Liver (tissue), 9 donors: ENCODE data around the gene HHAT. TPM values are rescaled to one million over a fixed set of nuclear protein-coding genes. Genes with fewer than 3 reads are reported as not detected.

Source experiments
- DNase-seq: peaks from one replicate; pipeline ENCODE4 v3.0.0-alpha.2; 2017; ENCODE audit warnings: low spot score
- H3K27ac ChIP-seq, 2 donors: one replicate each; pipeline ENCODE4 v1.7.0; 2013; ENCODE audit warnings: inconsistent platforms in 2 of 2, low read length in 2 of 2, control low read depth in 1 of 2, low read depth in 1 of 2, mild to moderate bottlenecking in 1 of 2
- H3K27me3 ChIP-seq, 4 donors: one replicate each; pipeline versions ENCODE4 v1.6.1 to v1.7.0; 2013; ENCODE audit warnings: low read length in 3 of 4, inconsistent platforms in 1 of 4, mild to moderate bottlenecking in 1 of 4, moderate library complexity in 1 of 4; ENCODE audit not compliant: control insufficient read depth in 4 of 4, insufficient read depth in 4 of 4
- H3K36me3 ChIP-seq, 4 donors: one replicate each; pipeline versions ENCODE4 v1.6.1 to v1.7.0; 2013; ENCODE audit warnings: low read length in 3 of 4, mild to moderate bottlenecking in 3 of 4, low read depth in 1 of 4, moderate library complexity in 1 of 4; ENCODE audit not compliant: control insufficient read depth in 4 of 4, insufficient read depth in 3 of 4
- H3K4me1 ChIP-seq, 4 donors: one replicate each; pipeline versions ENCODE4 v1.6.1 to v1.7.0; 2013; ENCODE audit warnings: low read length in 3 of 4, mild to moderate bottlenecking in 3 of 4, moderate library complexity in 1 of 4; ENCODE audit not compliant: control insufficient read depth in 4 of 4, insufficient read depth in 4 of 4
- H3K4me3 ChIP-seq, 3 donors: one replicate each; pipeline versions ENCODE4 v1.6.1 to v1.7.0; 2013; ENCODE audit warnings: low read length in 3 of 3, control low read depth in 1 of 3, low read depth in 1 of 3, mild to moderate bottlenecking in 1 of 3
- H3K9ac ChIP-seq, 2 donors: one replicate each; pipeline ENCODE4 v1.7.0; 2013; ENCODE audit warnings: low read length in 2 of 2, mild to moderate bottlenecking in 2 of 2, moderate library complexity in 2 of 2, control low read depth in 1 of 2, low read depth in 1 of 2
- H3K9me3 ChIP-seq, 4 donors: one replicate each; pipeline versions ENCODE4 v1.6.1 to v1.7.0; 2013; ENCODE audit warnings: low read length in 3 of 4; ENCODE audit not compliant: control insufficient read depth in 4 of 4
- EGR1 ChIP-seq, 2 donors: IDR thresholded peaks; 2 replicates each; pipeline ENCODE4 v1.6.1; 2016 to 2018; ENCODE audit warnings: antibody characterized with exemption in 2 of 2, low read depth in 2 of 2
- FOXA1 ChIP-seq: IDR thresholded peaks from 2 replicates; pipeline ENCODE4 v1.6.1; 2016; ENCODE audit warnings: antibody characterized with exemption
- HNF4A ChIP-seq, 2 donors: conservative IDR thresholded peaks; 2 replicates each; pipeline ENCODE4 v1.6.1; 2016; ENCODE audit warnings: antibody characterized with exemption in 2 of 2, mild to moderate bottlenecking in 2 of 2
- HNF4G ChIP-seq: IDR thresholded peaks from 2 replicates; pipeline ENCODE4 v1.6.1; 2016; ENCODE audit warnings: antibody characterized with exemption
- JUND ChIP-seq, 2 donors: IDR thresholded peaks; 2 replicates each; pipeline ENCODE4 v1.6.1; 2016; ENCODE audit warnings: antibody characterized with exemption in 2 of 2
- NR2F2 ChIP-seq: IDR thresholded peaks from 2 replicates; pipeline ENCODE4 v1.6.1; 2016; ENCODE audit warnings: antibody characterized with exemption
- RAD21 ChIP-seq, 2 donors: IDR thresholded peaks; 2 replicates each; pipeline ENCODE4 v1.6.1; 2016; ENCODE audit warnings: antibody characterized with exemption in 2 of 2, mild to moderate bottlenecking in 2 of 2
- RXRA ChIP-seq, 2 donors: IDR thresholded peaks; 2 replicates each; pipeline ENCODE4 v1.6.1; 2017 to 2018; ENCODE audit warnings: antibody characterized with exemption in 2 of 2, mild to moderate bottlenecking in 1 of 2
- SP1 ChIP-seq: IDR thresholded peaks from 2 replicates; pipeline ENCODE4 v1.6.1; 2018; ENCODE audit warnings: antibody characterized with exemption, mild to moderate bottlenecking
- TAF1 ChIP-seq: conservative IDR thresholded peaks from 2 replicates; pipeline ENCODE4 v1.6.1; 2016; ENCODE audit warnings: antibody characterized with exemption, mild to moderate bottlenecking
- YY1 ChIP-seq: IDR thresholded peaks from 2 replicates; pipeline ENCODE4 v1.6.1; 2016; ENCODE audit warnings: antibody characterized with exemption, mild to moderate bottlenecking
- WGBS: extraction: QIAGEN DNeasy Blood & Tissue Kit; methylation state at CpG from one replicate; pipeline ENCODE4 v1.1.7; 2013; 5-methylcytosine and 5-hydroxymethylcytosine counted together
- polyA plus RNA-seq, 2 donors: library from polyadenylated mRNA; stranded (reverse) in 1 of 2; unstranded in 1 of 2; fragments of 200-250 nt in 1 of 2; fragments of >200 nt in 1 of 2; fragmentation: Nextera tagmentation in 1 of 2; extraction: Ambion mirVana in 1 of 2; gene quantifications; one replicate each; pipeline versions ENCODE4 v1.2.1 to v1.2.3, GENCODE V29; 2013 to 2015
- total RNA-seq, 2 donors: library from RNA; depleted of rRNA; stranded (reverse); fragments of >200 nt; gene quantifications; one replicate each; pipeline ENCODE4 v1.2.3, GENCODE V29; 2014
- TF ChIP-seq, protein P1 (sequence below): IDR thresholded peaks from 2 replicates; pipeline ENCODE4 v1.6.1; 2016; ENCODE audit warnings: antibody characterized with exemption
- TF ChIP-seq, protein P2 (sequence below): IDR thresholded peaks from 2 replicates; pipeline ENCODE4 v1.6.1; 2016; ENCODE audit warnings: antibody characterized with exemption
- TF ChIP-seq, protein P3 (sequence below): IDR thresholded peaks from 2 replicates; pipeline ENCODE4 v1.6.1; 2016; ENCODE audit warnings: antibody characterized with exemption, mild to moderate bottlenecking
- TF ChIP-seq, protein P4 (sequence below): fragments of 150-350 bp; IDR thresholded peaks from 2 replicates; pipeline ENCODE4 v1.5.1; 2017; ENCODE audit warnings: improper control_type of control experiment, low read depth, low read length; ENCODE audit not compliant: missing input control
- donor health status: healthy.
- donor health status: healthy.
- donor health status: healthy.
- donor health status: healthy.
- donor health status: healthy.

HHAT gene
- total and polyA plus RNA-seq, 4 donors: 1.3 to 2.2 (median 1.6) TPM

DNA sequence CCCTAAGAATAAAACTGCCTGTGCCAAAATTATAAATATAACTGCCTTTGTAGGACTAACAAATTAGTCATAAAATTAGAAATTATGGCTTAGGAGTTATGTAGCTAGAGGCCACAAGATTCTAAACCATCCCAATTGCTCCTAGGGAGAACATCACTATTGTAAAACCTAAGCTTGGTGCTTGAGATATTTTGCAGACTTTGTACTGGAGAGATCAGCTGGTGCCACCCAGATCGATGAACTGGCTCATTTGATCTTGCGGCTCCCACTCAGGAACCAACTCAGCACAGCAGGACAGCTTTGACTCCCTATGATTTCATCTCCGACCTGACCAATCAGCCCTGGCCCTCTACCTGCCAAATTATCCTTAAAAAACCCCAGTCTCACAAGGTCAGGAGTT lies 30.6 kb downstream of the HHAT start:
- H3K4me1 ChIP-seq: peaks cover 0 to 33% (median 23%) of the 10 kb centered on the region in 4 donors
- no peaks in the 10 kb centered on the region for H3K36me3 ChIP-seq
- no peaks in the 10 kb centered on the region for H3K9me3 ChIP-seq
- no peak overlapping the region for H3K27ac ChIP-seq
- H3K27me3 ChIP-seq: no peaks in the 10 kb centered on the region
- TF ChIP-seq RXRA (IDR thresholded peaks at IDR 0.05) (peak; percentile 54 to 68), HNF4G (peak; percentile 86), TAF1 (no peak), SP1 (peak; percentile 57), JUND (IDR thresholded peaks at IDR 0.05) (peak; percentile 76 to 77), RAD21 (IDR thresholded peaks at IDR 0.05) (peak in 1 of 2 donors; percentile 43), HNF4A (conservative IDR thresholded peaks at IDR 0.05) (peak; percentile 88 to 91), NR2F2 (no peak), YY1 (no peak)
- TF ChIP-seq, protein P1, sequence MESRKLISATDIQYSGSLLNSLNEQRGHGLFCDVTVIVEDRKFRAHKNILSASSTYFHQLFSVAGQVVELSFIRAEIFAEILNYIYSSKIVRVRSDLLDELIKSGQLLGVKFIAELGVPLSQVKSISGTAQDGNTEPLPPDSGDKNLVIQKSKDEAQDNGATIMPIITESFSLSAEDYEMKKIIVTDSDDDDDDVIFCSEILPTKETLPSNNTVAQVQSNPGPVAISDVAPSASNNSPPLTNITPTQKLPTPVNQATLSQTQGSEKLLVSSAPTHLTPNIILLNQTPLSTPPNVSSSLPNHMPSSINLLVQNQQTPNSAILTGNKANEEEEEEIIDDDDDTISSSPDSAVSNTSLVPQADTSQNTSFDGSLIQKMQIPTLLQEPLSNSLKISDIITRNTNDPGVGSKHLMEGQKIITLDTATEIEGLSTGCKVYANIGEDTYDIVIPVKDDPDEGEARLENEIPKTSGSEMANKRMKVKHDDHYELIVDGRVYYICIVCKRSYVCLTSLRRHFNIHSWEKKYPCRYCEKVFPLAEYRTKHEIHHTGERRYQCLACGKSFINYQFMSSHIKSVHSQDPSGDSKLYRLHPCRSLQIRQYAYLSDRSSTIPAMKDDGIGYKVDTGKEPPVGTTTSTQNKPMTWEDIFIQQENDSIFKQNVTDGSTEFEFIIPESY: no peak
- no peak overlapping the region for H3K9ac ChIP-seq
- WGBS: 41% methylated on average over 3 of the region's 3 CpGs
- no peak for DNase-seq
- no peak overlapping the region for H3K4me3 ChIP-seq

DNA sequence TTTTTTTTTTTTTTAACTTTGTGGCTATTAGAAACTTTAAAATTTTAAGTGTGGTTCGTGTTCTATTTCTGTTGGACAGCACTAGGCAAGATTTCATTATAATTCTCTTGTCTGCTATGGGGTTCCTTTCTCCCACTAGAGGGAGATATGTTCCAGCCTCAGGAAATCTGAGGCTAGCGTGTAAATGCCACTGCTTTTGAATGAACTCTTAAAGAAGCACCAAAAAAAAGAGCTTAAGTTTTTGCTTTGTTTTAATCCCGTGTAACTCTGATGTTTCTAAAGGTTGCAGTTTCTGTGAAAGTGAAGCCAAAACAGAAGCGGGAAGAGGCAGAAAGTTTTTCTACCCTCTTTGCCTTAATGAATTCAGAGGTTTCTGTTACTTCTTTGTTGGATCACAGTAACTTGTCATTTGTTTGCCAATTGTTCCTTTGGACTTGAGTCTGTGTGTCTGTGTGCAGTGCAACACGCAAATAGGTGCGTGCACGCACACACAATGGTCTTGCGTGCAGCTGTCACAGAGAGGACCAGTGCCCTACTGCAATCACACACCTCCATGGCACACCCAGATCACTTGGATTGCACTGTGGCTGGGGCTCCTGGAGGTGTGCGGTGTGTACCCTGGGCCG lies 32.3 kb downstream of the HHAT start:
- Histone ChIP-seq H3K4me3 (no peak overlapping the region), H3K9ac (no peak overlapping the region), H3K27me3 (no peaks in the 10 kb centered on the region), H3K9me3 (no peaks in the 10 kb centered on the region), H3K36me3 (no peaks in the 10 kb centered on the region), H3K4me1 (peaks cover 0 to 33% (median 23%) of the 10 kb centered on the region in 4 donors), H3K27ac (peak overlapping the region in 1 of 2 donors; percentile 9)
- no peak for DNase-seq
- WGBS: 28% methylated on average over 10 of the region's 10 CpGs
- TF ChIP-seq FOXA1 (no peak), EGR1 (IDR thresholded peaks at IDR 0.05; ENCODE audit: low read depth in 2 of 2) (no peak), SP1 (peak; percentile 83), JUND (IDR thresholded peaks at IDR 0.05) (no peak), RAD21 (IDR thresholded peaks at IDR 0.05) (peak; percentile 87 to 88), HNF4A (conservative IDR thresholded peaks at IDR 0.05) (peak; percentile 76 to 92), HNF4G (peak; percentile 56), RXRA (IDR thresholded peaks at IDR 0.05) (peak in 1 of 2 donors; percentile 24), NR2F2 (no peak), TAF1 (no peak)
- TF ChIP-seq, protein P2, sequence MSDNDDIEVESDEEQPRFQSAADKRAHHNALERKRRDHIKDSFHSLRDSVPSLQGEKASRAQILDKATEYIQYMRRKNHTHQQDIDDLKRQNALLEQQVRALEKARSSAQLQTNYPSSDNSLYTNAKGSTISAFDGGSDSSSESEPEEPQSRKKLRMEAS: no peak
- TF ChIP-seq, protein P3, sequence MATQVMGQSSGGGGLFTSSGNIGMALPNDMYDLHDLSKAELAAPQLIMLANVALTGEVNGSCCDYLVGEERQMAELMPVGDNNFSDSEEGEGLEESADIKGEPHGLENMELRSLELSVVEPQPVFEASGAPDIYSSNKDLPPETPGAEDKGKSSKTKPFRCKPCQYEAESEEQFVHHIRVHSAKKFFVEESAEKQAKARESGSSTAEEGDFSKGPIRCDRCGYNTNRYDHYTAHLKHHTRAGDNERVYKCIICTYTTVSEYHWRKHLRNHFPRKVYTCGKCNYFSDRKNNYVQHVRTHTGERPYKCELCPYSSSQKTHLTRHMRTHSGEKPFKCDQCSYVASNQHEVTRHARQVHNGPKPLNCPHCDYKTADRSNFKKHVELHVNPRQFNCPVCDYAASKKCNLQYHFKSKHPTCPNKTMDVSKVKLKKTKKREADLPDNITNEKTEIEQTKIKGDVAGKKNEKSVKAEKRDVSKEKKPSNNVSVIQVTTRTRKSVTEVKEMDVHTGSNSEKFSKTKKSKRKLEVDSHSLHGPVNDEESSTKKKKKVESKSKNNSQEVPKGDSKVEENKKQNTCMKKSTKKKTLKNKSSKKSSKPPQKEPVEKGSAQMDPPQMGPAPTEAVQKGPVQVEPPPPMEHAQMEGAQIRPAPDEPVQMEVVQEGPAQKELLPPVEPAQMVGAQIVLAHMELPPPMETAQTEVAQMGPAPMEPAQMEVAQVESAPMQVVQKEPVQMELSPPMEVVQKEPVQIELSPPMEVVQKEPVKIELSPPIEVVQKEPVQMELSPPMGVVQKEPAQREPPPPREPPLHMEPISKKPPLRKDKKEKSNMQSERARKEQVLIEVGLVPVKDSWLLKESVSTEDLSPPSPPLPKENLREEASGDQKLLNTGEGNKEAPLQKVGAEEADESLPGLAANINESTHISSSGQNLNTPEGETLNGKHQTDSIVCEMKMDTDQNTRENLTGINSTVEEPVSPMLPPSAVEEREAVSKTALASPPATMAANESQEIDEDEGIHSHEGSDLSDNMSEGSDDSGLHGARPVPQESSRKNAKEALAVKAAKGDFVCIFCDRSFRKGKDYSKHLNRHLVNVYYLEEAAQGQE: peak; percentile 55
- TF ChIP-seq, protein P4, sequence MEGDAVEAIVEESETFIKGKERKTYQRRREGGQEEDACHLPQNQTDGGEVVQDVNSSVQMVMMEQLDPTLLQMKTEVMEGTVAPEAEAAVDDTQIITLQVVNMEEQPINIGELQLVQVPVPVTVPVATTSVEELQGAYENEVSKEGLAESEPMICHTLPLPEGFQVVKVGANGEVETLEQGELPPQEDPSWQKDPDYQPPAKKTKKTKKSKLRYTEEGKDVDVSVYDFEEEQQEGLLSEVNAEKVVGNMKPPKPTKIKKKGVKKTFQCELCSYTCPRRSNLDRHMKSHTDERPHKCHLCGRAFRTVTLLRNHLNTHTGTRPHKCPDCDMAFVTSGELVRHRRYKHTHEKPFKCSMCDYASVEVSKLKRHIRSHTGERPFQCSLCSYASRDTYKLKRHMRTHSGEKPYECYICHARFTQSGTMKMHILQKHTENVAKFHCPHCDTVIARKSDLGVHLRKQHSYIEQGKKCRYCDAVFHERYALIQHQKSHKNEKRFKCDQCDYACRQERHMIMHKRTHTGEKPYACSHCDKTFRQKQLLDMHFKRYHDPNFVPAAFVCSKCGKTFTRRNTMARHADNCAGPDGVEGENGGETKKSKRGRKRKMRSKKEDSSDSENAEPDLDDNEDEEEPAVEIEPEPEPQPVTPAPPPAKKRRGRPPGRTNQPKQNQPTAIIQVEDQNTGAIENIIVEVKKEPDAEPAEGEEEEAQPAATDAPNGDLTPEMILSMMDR: peak; percentile 75
